OCI-LY3 (cell line): ENCODE measurements around the gene MBD6.

Source experiments
- H2AFZ ChIP-seq: fragments of 200-600, 300-600 bp; shearing (Covaris generic); 2 replicates; pipeline ENCODE4 v1.6.0; 2014; ENCODE audit warnings: antibody characterized with exemption, low read depth, low read length
- H3K27ac ChIP-seq: fragments of 200-600, 300-600 bp; sonication (generic); 2 replicates; pipeline ENCODE4 v1.5.1; 2014; ENCODE audit warnings: mild to moderate bottlenecking, low read length, moderate library complexity, mixed read lengths
- H3K27me3 ChIP-seq: fragments of 200-600, 300-600 bp; sonication (generic); 2 replicates; pipeline ENCODE4 v1.6.1; 2014; ENCODE audit warnings: low read depth, low read length, mixed read lengths
- H3K36me3 ChIP-seq: fragments of 200-600, 300-600 bp; sonication (generic); replicated peaks from 2 replicates; pipeline ENCODE3; 2014; ENCODE audit warnings: low read depth, low read length, mixed read lengths
- H3K4me1 ChIP-seq: fragments of 300-600, 200-600 bp; sonication (generic); 2 replicates; pipeline ENCODE4 v1.6.1; 2014; ENCODE audit warnings: low read length, mixed read lengths
- H3K4me2 ChIP-seq: fragments of 200-600, 300-600 bp; sonication (generic); 2 replicates; pipeline ENCODE4 v1.6.1; 2014; ENCODE audit warnings: low read length, mixed read lengths
- H3K4me3 ChIP-seq: fragments of 300-600, 200-600 bp; sonication (generic); 2 replicates; pipeline ENCODE4 v1.5.1; 2014; ENCODE audit warnings: antibody characterized with exemption, mild to moderate bottlenecking, low read length, moderate library complexity
- H3K79me2 ChIP-seq: fragments of 300-600, 200-600 bp; shearing (Covaris generic); 2 replicates; pipeline ENCODE4 v1.6.1; 2014; ENCODE audit warnings: mild to moderate bottlenecking, low read length, mixed read lengths
- H3K9ac ChIP-seq: fragments of 300-600, 200-600 bp; shearing (Covaris generic); 2 replicates; pipeline ENCODE4 v1.6.0; 2014; ENCODE audit warnings: mild to moderate bottlenecking, low read length, moderate library complexity
- H3K9me3 ChIP-seq: fragments of 200-600, 300-600 bp; shearing (Covaris generic); 2 replicates; pipeline ENCODE4 v1.6.1; 2014; ENCODE audit warnings: low read length, mixed read lengths; ENCODE audit not compliant: insufficient read depth
- H4K20me1 ChIP-seq: fragments of 200-600, 300-600 bp; sonication (generic); 2 replicates; pipeline ENCODE4 v1.6.1; 2016; ENCODE audit warnings: low read length, mixed read lengths; ENCODE audit not compliant: insufficient read depth
- EZH2phosphoT487 ChIP-seq: fragments of 200-600 bp; shearing (Covaris generic); IDR thresholded peaks from 2 replicates; pipeline ENCODE4 v1.6.1; 2018; ENCODE audit warnings: antibody characterized with exemption, mixed run types, low read depth
- TF ChIP-seq, protein P1 (sequence below): fragments of 200-600, 300-600 bp; sonication (generic); IDR thresholded peaks from 2 replicates; pipeline ENCODE4 v1.5.1; 2014; ENCODE audit warnings: antibody characterized with exemption, low read length, low read depth

MBD6 gene

GRCh38 chr12:57529831-57530230 is 7.2 kb downstream of the MBD6 start:
- TF ChIP-seq EZH2phosphoT487 = no peak
- TF ChIP-seq, protein P1, sequence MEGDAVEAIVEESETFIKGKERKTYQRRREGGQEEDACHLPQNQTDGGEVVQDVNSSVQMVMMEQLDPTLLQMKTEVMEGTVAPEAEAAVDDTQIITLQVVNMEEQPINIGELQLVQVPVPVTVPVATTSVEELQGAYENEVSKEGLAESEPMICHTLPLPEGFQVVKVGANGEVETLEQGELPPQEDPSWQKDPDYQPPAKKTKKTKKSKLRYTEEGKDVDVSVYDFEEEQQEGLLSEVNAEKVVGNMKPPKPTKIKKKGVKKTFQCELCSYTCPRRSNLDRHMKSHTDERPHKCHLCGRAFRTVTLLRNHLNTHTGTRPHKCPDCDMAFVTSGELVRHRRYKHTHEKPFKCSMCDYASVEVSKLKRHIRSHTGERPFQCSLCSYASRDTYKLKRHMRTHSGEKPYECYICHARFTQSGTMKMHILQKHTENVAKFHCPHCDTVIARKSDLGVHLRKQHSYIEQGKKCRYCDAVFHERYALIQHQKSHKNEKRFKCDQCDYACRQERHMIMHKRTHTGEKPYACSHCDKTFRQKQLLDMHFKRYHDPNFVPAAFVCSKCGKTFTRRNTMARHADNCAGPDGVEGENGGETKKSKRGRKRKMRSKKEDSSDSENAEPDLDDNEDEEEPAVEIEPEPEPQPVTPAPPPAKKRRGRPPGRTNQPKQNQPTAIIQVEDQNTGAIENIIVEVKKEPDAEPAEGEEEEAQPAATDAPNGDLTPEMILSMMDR = no peak
- Histone ChIP-seq H4K20me1 (no peaks in the 10 kb centered on the region), H3K9ac (no peak overlapping the region), H3K9me3 (no peaks in the 10 kb centered on the region), H3K4me3 (no peak overlapping the region), H3K4me1 (no peaks in the 10 kb centered on the region), H3K27me3 (no peaks in the 10 kb centered on the region), H3K36me3 (peaks cover 47% of the 10 kb centered on the region), H3K27ac (no peak overlapping the region), H2AFZ (no peak overlapping the region), H3K79me2 (no peaks in the 10 kb centered on the region), H3K4me2 (no peak overlapping the region)

DNA sequence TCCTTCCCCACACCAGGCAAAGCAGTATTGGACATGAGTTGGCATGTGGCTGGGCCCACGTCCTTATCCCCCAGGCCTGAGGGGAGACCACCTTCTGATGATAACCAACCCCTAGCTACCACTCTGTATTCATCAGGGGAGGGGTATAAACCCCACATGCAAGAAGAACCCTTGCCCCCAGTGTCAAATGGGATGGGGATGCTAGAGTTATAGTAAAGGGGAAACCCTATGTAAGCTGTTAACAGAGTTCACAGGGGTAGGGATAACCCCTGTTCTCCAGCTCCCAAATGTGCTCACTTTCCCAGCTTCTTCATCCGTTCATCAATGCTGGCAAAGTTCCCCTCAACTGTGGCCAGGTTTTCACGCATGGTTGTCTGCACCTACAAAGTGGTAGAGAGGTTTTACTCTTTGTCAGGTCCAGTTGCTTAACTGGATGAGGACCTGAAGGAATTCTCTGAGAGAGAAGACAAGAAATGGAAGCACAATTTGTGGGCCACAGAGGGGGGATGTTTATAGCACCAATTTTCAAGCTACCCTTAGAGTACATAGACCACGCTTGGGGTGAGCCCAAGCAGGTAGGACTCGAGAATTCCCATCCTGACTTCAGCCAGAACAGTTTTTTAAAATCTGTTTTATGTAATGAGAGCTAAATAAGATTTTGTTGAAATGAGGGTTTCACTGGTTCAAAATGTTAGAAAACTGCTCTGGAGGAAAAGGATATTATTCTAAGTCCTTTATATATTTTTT is 7.9 kb downstream of the MBD6 start:
- H3K27me3 ChIP-seq = no peaks in the 10 kb centered on the region
- H3K4me2 ChIP-seq = no peak overlapping the region
- H3K4me1 ChIP-seq = no peaks in the 10 kb centered on the region
- H3K9ac ChIP-seq = no peak overlapping the region
- no peaks in the 10 kb centered on the region for H4K20me1 ChIP-seq
- TF ChIP-seq EZH2phosphoT487 = no peak
- TF ChIP-seq, protein P1 = no peak
- H3K27ac ChIP-seq = no peak overlapping the region
- H3K4me3 ChIP-seq = no peak overlapping the region
- H3K79me2 ChIP-seq = no peaks in the 10 kb centered on the region
- H2AFZ ChIP-seq = no peak overlapping the region
- H3K9me3 ChIP-seq = no peaks in the 10 kb centered on the region
- H3K36me3 ChIP-seq = peaks cover 47% of the 10 kb centered on the region

GRCh38 chr12:57531836-57532235 is 9.2 kb downstream of the MBD6 start:
- H3K36me3 ChIP-seq = peaks cover 41% of the 10 kb centered on the region
- no peak overlapping the region for H3K4me3 ChIP-seq
- no peak overlapping the region for H3K9ac ChIP-seq
- no peak overlapping the region for H3K27ac ChIP-seq
- H3K9me3 ChIP-seq = no peaks in the 10 kb centered on the region
- no peaks in the 10 kb centered on the region for H3K4me1 ChIP-seq
- no peak overlapping the region for H2AFZ ChIP-seq
- no peaks in the 10 kb centered on the region for H3K79me2 ChIP-seq
- H3K27me3 ChIP-seq = no peaks in the 10 kb centered on the region
- H3K4me2 ChIP-seq = no peak overlapping the region
- TF ChIP-seq, protein P1 = no peak
- TF ChIP-seq EZH2phosphoT487 = no peak
- no peaks in the 10 kb centered on the region for H4K20me1 ChIP-seq

DNA sequence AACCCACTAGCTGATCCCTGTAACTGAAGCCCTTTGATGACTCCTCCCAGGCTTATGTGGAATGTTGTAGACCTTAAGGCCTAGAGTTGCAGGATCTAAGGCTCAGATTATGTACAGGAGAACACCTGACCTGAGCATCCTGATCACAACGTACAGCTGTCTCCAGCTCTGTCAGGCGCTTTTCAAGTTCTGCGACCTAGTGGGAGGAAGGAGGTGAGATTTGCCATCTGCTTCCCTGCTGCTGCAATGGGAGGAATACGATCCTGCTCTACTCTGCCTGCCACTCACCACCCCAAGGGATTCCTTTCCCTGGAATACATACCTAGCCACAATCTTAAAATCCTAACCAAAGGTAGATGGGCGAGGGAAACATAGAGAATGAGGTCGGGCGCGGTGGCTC is 10.5 kb downstream of the MBD6 start:
- H2AFZ ChIP-seq = no peak overlapping the region
- peaks cover 31% of the 10 kb centered on the region for H3K36me3 ChIP-seq
- no peak for TF ChIP-seq EZH2phosphoT487
- TF ChIP-seq, protein P1 = no peak
- no peaks in the 10 kb centered on the region for H4K20me1 ChIP-seq
- H3K4me3 ChIP-seq = no peak overlapping the region
- no peak overlapping the region for H3K9ac ChIP-seq
- H3K27me3 ChIP-seq = no peaks in the 10 kb centered on the region
- no peaks in the 10 kb centered on the region for H3K79me2 ChIP-seq
- H3K4me2 ChIP-seq = no peak overlapping the region
- H3K27ac ChIP-seq = no peak overlapping the region
- H3K4me1 ChIP-seq = no peaks in the 10 kb centered on the region
- no peaks in the 10 kb centered on the region for H3K9me3 ChIP-seq
